NB4 (cell line): ENCODE data around the gene DLG5.

Experiments used
- CTCF ChIP-seq: IDR thresholded peaks from one replicate; pipeline ENCODE4 v1.5.1; 2012; ENCODE audit warnings: low read depth, low read length
- POLR2A ChIP-seq: IDR thresholded peaks from 2 replicates; pipeline ENCODE4 v1.6.1; 2011; ENCODE audit warnings: mild to moderate bottlenecking; ENCODE audit not compliant: insufficient read length; ENCODE audit errors: extremely low read depth

- TF ChIP-seq POLR2A, result no peak
- no peak for TF ChIP-seq CTCF
Measured at GRCh38 chr10:77963901-77964300, 37.3 kb upstream of the DLG5 start.
